HG03039 (cell line): ENCODE measurements around the gene KIAA0513.
"Not testable (repeated sequence)": the region's sequence is repeated elsewhere in the genome, so short reads cannot be mapped to it uniquely, and the experiment has no call there.

Source experiments
- ATAC-seq: cut with Tn5 transposase; IDR thresholded peaks from one replicate; pipeline ENCODE4 v1.9.1; 2021; ENCODE audit warnings: mild to moderate bottlenecking, moderate library complexity; ENCODE audit not compliant: unreplicated experiment

KIAA0513 gene

GRCh38 chr16:85046931-85047866, 19.6 kb downstream of the KIAA0513 start:
- no peak for ATAC-seq

DNA sequence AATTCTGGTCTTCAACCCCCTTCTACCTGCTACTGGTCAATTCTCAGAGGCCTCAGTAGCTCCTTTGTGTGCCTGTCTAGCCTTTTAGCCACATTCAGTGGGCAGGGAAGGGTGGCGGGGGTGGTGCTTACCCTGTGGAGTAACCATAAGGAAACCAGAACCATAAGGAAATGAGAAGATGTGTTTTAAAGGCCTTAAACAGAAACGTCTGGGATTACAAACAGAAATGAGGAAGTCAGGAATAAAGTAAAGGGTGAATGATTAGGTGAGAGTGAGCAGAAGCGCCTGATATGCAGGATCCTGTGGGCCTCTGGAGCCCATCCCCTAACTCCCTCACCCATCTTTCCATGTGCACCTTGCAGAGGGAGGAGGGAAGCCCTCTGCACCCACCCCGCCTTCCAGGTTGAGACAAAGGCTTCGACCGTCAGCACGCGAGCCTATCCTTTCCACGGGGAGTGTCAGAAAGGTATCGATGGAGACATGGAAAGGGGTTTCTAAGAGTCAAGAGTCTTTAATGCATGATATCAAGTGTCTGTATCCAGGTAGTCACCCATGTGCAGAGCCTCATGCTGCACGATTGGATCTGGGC, 20.4 kb downstream of the KIAA0513 start:
- ATAC-seq, result no peak

DNA sequence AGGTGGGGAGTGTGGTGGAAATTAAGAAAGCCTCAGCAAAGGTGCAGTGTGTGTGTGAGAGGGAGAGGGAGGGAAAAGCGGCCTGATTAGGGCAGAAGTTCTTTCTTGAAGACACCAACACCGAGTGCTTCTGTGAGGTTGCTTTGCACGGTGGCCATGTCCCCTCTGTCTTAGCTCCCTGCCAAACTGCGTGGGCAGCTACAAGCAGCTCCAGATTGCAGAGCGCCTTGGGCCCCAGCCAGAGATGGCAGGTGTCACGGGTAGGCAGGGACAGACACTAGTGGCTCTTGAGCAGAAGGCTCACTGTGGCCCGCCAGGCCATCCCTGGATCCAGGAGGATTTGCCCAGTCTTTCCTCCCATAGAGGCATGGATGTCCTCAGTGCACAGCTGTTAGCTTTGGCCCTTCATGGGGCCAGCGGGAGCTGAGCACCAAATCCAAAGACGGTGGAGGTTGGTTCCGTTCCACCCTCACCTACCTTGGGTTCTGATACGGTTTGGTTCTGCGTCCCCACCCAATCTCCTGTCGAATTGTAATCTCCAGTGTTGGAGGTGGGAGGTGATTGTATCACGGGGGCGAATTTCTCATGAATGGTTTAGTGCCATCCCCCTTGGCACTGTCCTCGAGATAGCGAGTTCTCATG, 21.4 kb downstream of the KIAA0513 start:
- ATAC-seq, result no peak

DNA sequence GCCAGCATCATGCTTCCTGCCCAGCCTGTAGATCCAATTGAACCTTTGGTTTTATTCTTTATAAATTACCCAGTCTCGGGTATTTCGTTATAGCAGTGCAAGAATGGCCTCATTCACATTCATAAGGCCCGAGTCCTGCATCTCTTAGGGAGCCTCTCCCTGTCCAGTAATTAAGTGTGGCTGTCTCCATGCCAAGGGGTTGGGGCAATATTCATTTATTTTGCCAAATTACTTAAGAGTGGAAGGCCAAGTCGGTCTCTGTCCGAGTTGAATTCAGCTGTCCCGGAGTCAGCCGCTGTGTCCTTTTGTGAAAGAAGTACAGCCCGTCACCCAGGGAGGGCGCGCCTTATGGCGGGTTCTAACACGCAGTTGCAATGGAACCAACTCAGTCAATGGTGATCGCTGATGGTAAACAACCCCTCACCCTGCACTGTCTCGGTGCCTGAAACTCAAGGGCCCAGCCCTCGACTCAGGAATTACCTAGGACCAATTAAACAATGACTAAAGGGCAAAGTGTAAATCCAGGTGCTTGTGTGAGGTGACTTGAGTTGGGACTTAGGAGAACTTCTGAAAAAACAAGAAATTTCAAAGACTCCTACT, 22.2 kb downstream of the KIAA0513 start:
- ATAC-seq, result no peak

- no peak for ATAC-seq
These were observed 23.5 kb downstream of the KIAA0513 start for GRCh38 chr16:85051067-85051581.

DNA sequence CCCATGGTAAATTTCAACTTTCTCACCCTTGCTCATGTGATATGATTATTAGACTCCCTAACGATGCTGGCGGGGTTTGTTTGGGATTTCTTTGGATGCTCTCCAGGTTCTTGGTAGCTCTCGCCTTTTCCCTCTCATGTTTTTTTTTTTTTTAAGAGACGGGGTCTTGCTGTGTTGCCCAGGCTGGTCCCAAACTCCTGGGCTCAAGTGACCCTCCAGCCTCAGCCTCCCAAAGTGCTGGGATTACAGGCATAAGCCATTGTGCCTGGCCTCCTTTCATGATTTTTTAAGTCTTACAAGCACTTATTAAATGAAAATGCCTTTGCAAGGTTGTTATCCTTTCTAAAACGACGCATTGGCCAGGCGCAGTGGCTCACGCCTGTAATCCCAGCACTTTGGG, 24.1 kb downstream of the KIAA0513 start:
- no peak for ATAC-seq

GRCh38 chr16:85052536-85052935, 24.9 kb downstream of the KIAA0513 start:
- no peak for ATAC-seq

DNA sequence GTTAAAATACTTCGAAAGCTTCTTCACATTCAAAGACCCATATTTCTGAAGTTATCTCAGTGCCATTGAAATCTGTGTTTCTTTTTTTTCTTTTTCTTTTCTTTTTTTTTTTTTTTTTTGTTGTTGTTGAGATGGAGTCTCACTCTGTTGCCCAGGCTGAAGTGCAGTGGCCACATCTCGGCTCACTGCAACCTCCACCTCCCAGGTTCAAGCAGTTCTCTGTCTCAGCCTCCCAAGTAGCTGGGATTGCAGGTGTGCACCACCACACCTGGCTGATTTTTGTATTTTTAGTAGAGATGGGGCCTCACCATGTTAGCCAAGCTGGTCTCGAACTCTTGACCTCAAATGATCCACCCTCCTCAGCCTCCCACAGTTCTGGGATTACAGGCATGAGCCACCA, 26.7 kb downstream of the KIAA0513 start:
- ATAC-seq, result not testable (repeated sequence)

DNA sequence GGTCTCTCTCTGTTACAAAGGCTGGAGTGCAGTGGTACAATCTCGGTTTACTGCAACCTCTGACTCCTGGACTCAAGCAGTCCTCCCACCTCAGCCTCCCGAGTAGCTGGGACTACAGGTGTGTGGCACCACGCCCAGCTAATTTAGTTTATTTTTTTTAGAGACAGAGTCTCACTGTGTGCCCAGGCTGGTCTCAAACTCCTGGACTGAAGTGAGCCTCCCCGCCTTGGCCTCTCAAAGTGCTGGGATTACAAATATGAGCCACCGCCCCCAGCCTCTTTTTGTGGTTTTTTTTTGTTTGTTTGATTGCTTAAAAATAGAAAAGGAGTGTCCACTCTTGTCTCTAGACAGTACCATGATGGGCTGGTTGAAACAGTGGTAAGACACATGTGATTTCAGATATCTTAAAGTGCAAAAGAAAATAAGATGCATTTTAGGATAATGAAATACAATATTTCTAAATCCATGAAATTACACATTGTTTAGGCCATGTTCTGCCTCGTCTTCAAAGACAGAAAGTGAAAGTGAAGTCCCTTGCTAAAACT, 27.4 kb downstream of the KIAA0513 start:
- ATAC-seq, result no peak

DNA sequence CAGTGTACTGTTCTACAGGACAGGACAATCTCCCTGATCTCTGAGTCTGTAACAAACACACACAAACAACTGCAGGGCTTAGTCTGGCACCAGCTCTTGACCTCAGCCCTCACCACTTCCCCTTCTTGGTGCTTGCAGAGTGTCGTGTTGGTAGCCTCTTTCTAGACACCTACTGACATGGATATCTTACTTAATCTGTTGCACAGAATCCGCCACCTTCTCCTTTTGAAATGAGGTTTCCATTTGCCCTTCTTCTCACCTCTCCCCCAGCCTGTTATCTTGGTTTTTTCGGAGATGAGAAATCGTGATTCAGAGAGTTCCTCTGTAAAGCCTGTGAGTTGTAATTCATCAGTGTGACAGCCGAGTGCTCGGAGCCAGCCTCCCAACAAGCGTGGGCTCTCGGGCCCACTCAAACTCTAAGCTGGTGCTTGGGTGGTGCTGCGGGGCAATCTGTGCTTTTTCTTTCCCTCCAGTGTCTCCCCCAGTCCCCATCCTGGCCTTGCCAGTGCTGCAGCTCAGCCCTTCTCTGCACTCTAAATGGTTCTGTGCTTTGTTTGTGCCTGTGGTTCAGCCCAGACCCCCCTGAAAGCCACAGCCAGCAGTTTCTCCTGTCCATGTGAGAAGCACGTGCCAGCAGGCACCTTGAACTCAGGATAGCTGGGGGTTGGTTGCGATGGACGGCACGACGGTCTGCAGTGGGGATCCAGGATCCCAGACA, 28.1 kb downstream of the KIAA0513 start:
- ATAC-seq, result no peak

DNA sequence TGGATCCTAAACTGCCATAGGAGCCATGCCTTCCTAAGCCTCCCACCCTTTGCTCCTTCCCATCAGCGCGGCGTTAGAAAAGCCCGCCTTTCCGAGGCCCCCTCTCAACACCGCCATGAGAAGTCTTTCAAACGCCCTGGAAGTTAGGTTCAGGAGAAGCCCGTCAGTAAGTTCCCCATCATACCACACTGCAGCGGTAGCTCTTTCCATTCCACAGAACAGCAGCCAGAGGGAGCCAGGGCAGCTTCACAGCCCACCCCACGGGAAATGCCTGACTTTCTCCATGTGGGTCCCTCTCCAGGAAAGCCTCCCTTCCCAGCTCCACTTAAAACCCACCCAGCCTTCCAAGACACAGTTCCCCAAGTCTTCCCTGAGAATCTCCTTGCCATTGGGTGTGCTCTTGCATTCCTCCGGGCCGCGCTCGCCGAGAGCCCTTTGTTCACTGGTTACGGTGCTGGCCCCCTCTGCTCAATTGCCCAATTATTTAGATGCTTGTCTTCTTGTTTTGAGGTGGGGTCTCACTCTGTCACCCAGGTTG, 28.7 kb downstream of the KIAA0513 start:
- ATAC-seq, result no peak

DNA sequence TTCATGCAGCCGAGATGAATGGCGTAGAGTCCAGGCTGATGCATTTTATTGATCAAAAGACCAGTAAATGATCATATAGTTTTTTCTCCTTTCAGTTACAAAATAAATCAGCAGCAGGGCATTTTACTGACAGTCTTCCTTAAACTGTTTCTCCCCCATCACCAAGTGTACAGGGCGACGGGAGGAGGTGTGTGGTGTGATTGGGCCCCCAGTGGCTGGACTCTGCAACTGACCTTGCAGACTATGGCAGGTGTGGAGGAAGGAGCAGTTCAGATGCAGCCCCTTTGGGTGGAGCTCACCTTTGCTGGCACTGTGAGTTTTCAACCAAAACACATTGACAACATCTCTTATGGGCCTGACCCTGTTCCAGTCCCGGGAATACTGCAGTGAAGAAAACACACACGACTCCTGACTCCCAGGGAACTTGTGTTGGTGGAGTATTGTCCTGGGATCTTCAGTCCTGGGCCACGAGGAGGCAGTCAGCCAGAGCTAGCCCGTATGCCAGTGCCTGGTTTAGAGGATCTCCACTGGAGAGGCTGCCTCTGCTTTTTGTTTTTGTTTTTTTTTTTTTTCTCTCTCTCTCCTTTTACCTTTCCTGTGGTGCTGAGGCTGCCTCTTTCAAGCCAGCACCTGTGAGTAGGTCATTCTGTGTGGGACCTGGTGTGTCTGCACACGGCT, 29.8 kb downstream of the KIAA0513 start:
- no peak for ATAC-seq

GRCh38 chr16:85057948-85058347, 30.4 kb downstream of the KIAA0513 start:
- ATAC-seq, result no peak

GRCh38 chr16:85058909-85059308, 31.3 kb downstream of the KIAA0513 start:
- ATAC-seq, result no peak

GRCh38 chr16:85061566-85061965, 34.0 kb downstream of the KIAA0513 start:
- no peak for ATAC-seq

DNA sequence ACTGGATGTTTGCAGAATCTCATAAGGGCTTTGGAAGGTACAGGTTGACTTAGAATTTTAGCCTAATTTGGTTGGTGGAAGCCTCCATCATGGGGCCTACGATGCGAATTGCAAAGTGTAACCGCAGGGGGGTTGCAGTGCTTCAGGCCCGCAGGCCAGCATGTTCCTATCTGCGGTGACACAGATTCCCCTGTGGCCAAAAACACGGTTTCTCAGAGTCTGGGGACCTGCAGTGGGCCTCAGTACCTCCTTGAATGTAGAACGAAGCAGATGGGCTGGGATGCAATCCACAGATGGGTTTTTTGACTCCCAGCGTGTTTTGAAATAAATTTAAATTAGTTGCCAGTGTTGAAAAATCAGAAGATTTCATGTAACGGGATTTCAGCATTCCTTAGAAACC, 34.7 kb downstream of the KIAA0513 start:
- ATAC-seq, result no peak

DNA sequence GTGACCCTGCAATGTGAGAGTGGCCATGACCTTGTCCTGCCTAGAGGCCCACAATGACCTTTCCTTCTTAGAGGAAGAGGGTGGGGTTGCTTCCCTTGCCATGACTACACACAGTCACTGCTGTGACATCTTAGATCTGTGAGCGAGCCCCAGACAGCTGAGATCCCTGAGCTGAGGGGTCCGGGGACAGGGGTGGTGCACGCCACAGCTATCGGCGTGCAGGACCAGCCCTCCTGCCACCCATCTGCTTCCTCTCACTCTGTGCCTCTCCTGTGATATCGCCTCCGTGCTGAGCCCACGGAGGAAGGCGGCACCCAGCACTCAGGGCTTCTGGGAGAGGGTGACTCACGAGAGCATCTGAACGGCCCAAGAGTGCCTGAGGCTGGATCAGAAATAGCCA, 35.2 kb downstream of the KIAA0513 start:
- no peak for ATAC-seq

DNA sequence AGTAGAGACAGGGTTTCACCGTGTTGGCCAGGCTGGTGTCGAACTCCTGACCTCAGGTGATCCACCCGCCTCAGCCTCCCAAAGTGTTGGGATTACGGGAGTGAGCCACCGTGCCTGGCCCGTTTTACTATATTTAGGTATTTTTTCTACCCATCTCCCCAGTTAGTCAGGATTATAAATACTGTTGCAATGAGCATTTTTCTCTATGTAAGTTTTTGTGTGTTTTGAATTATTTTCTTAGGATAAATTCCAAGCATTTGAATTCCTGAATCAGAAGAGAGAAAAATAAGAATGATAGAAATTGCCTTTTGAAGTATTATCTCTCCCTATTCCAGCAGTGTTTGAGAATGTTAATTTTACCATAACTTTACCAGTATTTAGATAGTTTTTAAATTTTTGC, 36.6 kb downstream of the KIAA0513 start:
- no peak for ATAC-seq

- ATAC-seq, result no peak
These were observed 37.5 kb downstream of the KIAA0513 start for GRCh38 chr16:85065099-85065498.
